Fibroblast of lung (primary cell): ENCODE results near the gene COG2. TPM values are rescaled to one million over a fixed set of nuclear protein-coding genes. Genes with fewer than 3 reads are reported as not detected.

Experiments
- DNase-seq, 2 donors: peaks; one replicate each; pipeline versions ENCODE4 v3.0.0 to v3.0.0-alpha.2; 2010; ENCODE audit warnings: low read depth in 2 of 2
- H2AFZ ChIP-seq: 2 replicates; pipeline ENCODE4 v1.5.1; 2012; ENCODE audit warnings: low read length, control low read depth, inconsistent platforms
- H3K27ac ChIP-seq: 2 replicates; pipeline ENCODE4 v1.5.1; 2011; ENCODE audit warnings: low read length, control low read depth; ENCODE audit not compliant: insufficient read depth
- H3K27me3 ChIP-seq: 2 replicates; pipeline ENCODE4 v1.5.1; 2011; ENCODE audit warnings: mild to moderate bottlenecking, low read length; ENCODE audit not compliant: control insufficient read depth, insufficient read depth
- H3K36me3 ChIP-seq: 2 replicates; pipeline ENCODE4 v1.5.1; 2011; ENCODE audit warnings: low read length; ENCODE audit not compliant: control insufficient read depth, insufficient read depth
- H3K4me1 ChIP-seq: 2 replicates; pipeline ENCODE4 v1.5.1; 2011; ENCODE audit warnings: low read length; ENCODE audit not compliant: control insufficient read depth, insufficient read depth; ENCODE audit errors: extremely low read depth
- H3K4me2 ChIP-seq: 2 replicates; pipeline ENCODE4 v1.5.1; 2011; ENCODE audit warnings: low read length, control low read depth; ENCODE audit not compliant: insufficient read depth; ENCODE audit errors: extremely low read depth
- H3K4me3 ChIP-seq, 4 experiments: fragments of 200-600 bp in 1 of 4; sonication (generic) in 1 of 4; replicated peaks in 1 of 4; 2 replicates each; pipeline ENCODE4 v1.5.1; 2011 to 2016; ENCODE audit warnings: low read length in 4 of 4, low read depth in 3 of 4, mild to moderate bottlenecking in 3 of 4, control low read depth in 2 of 4, inconsistent platforms in 1 of 4, mixed read lengths in 1 of 4; ENCODE audit not compliant: insufficient read depth in 1 of 4; ENCODE audit errors: control extremely low read depth in 1 of 4
- H3K79me2 ChIP-seq: 2 replicates; pipeline ENCODE4 v1.5.1; 2012; ENCODE audit warnings: mild to moderate bottlenecking, low read length, inconsistent platforms; ENCODE audit not compliant: control insufficient read depth, insufficient read depth
- H3K9ac ChIP-seq: 2 replicates; pipeline ENCODE4 v1.5.1; 2011; ENCODE audit warnings: mild to moderate bottlenecking, low read length, control low read depth; ENCODE audit not compliant: insufficient read depth
- H3K9me3 ChIP-seq: 2 replicates; pipeline ENCODE4 v1.5.1; 2012; ENCODE audit warnings: low read depth, low read length; ENCODE audit not compliant: control insufficient read depth, insufficient read depth
- H4K20me1 ChIP-seq: 2 replicates; pipeline ENCODE4 v1.5.1; 2011; ENCODE audit warnings: low read length; ENCODE audit not compliant: control insufficient read depth, insufficient read depth; ENCODE audit errors: extremely low read depth
- EZH2 ChIP-seq: IDR thresholded peaks from 2 replicates; pipeline ENCODE4 v1.5.1; 2012; ENCODE audit warnings: low read length, control low read depth, mild to moderate bottlenecking; ENCODE audit errors: missing control alignments
- polyA plus RNA-seq, 2 donors: library from polyadenylated mRNA; depleted of rRNA in 1 of 2; stranded (reverse) in 1 of 2; unstranded in 1 of 2; fragments of >200 nt; gene quantifications; 2 replicates each; pipeline ENCODE4 v1.2.1, GENCODE V29; 2011 to 2012; ENCODE audit warnings: missing spikeins in 1 of 2
- total RNA-seq: library from RNA; depleted of rRNA; stranded (reverse); fragments of >200 nt; gene quantifications from 2 replicates; pipeline ENCODE4 v1.2.1, GENCODE V29; 2014
- TF ChIP-seq, protein P1 (sequence below), 2 donors: IDR thresholded peaks in 1 of 2; conservative IDR thresholded peaks in 1 of 2; 1 replicate in 1 of 2; 2 replicates in 1 of 2; pipeline ENCODE4 v1.5.1; 2011 to 2012; ENCODE audit warnings: low read length in 2 of 2, control low read depth in 1 of 2, inconsistent platforms in 1 of 2, low read depth in 1 of 2, mild to moderate bottlenecking in 1 of 2

The COG2 gene
- total and polyA plus RNA-seq, 2 donors (not counting 1 experiment from before 2014, with no cell fraction given), result 15.4 to 21.5 TPM

DNA sequence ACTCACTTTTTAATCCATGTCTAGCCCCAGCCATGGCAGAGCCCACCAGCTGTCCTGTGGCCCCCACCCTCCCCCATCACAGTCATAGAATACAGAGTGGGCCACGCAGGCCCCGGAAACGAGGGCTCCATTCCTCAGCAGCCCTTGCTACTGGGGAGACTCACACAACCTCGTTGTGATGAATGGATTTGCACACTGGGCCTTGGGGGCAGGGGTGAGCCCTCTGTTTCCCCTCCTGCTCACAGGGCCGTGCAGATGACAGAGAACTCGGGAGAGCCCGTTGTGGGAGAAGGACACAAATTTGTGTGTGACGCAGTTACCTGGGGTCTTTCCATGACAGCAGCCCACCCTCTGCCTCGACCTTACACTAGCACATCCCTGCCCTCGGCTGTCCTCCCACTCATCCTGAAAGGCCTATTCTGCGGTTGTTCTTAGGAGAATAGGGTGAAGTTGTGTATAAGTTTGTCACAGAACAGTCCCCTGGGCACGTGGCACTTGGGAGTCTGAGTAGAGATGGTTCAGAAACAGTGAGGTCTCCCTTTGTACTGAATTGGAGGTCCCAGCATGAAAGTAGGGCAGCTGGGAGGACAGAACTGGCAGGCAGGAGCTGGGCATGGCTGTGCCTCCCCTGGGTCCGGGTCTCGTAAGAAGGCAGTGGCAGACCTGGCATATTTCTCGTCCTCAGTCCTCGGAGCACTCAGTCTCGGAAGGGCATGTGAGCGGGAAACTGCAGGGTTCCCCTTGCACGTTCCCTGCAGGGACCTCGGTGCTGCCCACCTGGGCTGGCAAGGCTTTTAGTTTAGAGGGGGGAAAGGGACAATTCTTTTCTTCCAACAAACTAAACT lies 64.8 kb downstream of the COG2 start:
- TF ChIP-seq, protein P1, sequence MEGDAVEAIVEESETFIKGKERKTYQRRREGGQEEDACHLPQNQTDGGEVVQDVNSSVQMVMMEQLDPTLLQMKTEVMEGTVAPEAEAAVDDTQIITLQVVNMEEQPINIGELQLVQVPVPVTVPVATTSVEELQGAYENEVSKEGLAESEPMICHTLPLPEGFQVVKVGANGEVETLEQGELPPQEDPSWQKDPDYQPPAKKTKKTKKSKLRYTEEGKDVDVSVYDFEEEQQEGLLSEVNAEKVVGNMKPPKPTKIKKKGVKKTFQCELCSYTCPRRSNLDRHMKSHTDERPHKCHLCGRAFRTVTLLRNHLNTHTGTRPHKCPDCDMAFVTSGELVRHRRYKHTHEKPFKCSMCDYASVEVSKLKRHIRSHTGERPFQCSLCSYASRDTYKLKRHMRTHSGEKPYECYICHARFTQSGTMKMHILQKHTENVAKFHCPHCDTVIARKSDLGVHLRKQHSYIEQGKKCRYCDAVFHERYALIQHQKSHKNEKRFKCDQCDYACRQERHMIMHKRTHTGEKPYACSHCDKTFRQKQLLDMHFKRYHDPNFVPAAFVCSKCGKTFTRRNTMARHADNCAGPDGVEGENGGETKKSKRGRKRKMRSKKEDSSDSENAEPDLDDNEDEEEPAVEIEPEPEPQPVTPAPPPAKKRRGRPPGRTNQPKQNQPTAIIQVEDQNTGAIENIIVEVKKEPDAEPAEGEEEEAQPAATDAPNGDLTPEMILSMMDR (conservative IDR thresholded peaks at IDR 0.05 in 1 of 2, IDR thresholded peaks at IDR 0.05 in 1 of 2; ENCODE audit: low read depth in 1 of 2, low read length in 2 of 2), result no peak
- TF ChIP-seq EZH2, result no peak
- Histone ChIP-seq H4K20me1 (no peaks in the 10 kb centered on the region), H3K79me2 (no peaks in the 10 kb centered on the region), H3K4me1 (no peaks in the 10 kb centered on the region), H2AFZ (no peak overlapping the region), H3K27me3 (no peaks in the 10 kb centered on the region), H3K9me3 (no peaks in the 10 kb centered on the region), H3K4me2 (no peak overlapping the region), H3K4me3 (no peak overlapping the region), H3K9ac (no peak overlapping the region), H3K36me3 (no peaks in the 10 kb centered on the region), H3K27ac (no peak overlapping the region)
- no peak for DNase-seq

DNA sequence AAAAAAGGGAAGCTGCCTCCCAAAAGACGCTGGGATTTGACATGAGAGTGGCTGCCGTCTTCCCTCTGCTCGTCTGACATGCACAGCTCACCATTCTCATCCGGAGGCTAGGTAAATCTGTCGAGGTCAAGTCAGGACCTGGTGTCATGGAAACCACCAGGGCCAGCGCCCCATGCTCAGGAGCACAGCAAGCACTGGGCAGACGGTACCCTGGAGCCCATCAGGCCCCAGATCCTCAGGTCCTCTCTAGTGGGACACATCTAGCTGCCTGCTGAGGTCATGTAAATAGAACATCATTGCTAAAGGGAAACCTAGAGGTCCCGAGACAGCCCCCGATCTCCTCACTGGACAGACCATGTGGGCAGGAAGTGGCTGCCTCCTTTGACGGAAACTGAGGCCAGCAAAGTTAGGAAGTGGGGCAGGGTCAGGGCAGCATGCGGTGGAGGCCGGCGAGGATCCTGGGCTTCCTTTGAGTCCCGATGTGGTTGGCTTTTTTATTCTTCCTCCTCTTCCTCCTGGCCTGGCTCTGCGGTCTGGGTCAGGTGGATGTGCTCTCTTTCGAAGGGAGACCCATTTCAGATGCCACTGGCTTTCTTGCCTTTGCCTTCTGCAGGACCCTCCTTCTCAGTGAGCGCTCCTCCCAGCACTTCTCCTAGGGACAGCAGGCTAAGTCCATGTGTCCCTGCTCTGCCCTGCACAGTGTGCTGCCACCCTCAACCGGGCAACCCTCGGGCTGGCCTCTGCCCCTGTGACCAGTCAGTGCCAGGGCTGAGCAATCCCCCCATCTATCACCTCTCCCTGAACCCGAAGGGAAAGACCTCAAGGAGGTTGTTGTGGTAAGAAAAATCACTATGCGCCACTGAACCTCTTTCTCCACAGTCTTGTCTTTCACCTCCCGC lies 65.7 kb downstream of the COG2 start:
- no peak for DNase-seq
- TF ChIP-seq, protein P1 (conservative IDR thresholded peaks at IDR 0.05 in 1 of 2, IDR thresholded peaks at IDR 0.05 in 1 of 2; ENCODE audit: low read depth in 1 of 2, low read length in 2 of 2), result no peak
- no peak for TF ChIP-seq EZH2
- H3K27me3 ChIP-seq, result no peaks in the 10 kb centered on the region
- H3K4me1 ChIP-seq, result no peaks in the 10 kb centered on the region
- no peaks in the 10 kb centered on the region for H3K79me2 ChIP-seq
- no peaks in the 10 kb centered on the region for H3K9me3 ChIP-seq
- no peak overlapping the region for H3K4me3 ChIP-seq
- no peak overlapping the region for H3K4me2 ChIP-seq
- no peaks in the 10 kb centered on the region for H4K20me1 ChIP-seq
- H3K36me3 ChIP-seq, result no peaks in the 10 kb centered on the region
- H3K9ac ChIP-seq, result no peak overlapping the region
- no peak overlapping the region for H2AFZ ChIP-seq
- no peak overlapping the region for H3K27ac ChIP-seq
